Bronchial epithelial cell (primary cell): ENCODE results near the gene BCL7A. TPM values are rescaled to one million over a fixed set of nuclear protein-coding genes. Genes with fewer than 3 reads are reported as not detected.

Experiments
- DNase-seq: peaks from one replicate; pipeline ENCODE4 v3.0.0-alpha.2; 2010; ENCODE audit warnings: low read depth
- FAIRE-seq: peaks from 2 replicates; lab custom pipeline; 2011; peaks lifted over from hg19 to GRCh38; lab: Jason Lieb, UNC
- H3K27me3 ChIP-seq: 2 replicates; pipeline ENCODE4 v1.5.1; 2011; ENCODE audit warnings: low read length; ENCODE audit not compliant: control insufficient read depth, insufficient read depth
- H3K36me3 ChIP-seq: 2 replicates; pipeline ENCODE4 v1.5.1; 2011; ENCODE audit warnings: low read length; ENCODE audit not compliant: control insufficient read depth, insufficient read depth
- H3K4me3 ChIP-seq: 2 replicates; pipeline ENCODE4 v1.5.1; 2011; ENCODE audit warnings: mild to moderate bottlenecking, low read depth, low read length, control low read depth
- total RNA-seq: library from RNA; depleted of rRNA; stranded (reverse); fragments of >200 nt; gene quantifications from 2 replicates; pipeline ENCODE4 v1.2.1, GENCODE V29; 2014
- TF ChIP-seq, protein P1 (sequence below): IDR thresholded peaks from 2 replicates; pipeline ENCODE4 v1.5.1; 2011; ENCODE audit warnings: mild to moderate bottlenecking, moderate library complexity, low read length, control low read depth, inconsistent platforms; ENCODE audit not compliant: insufficient read depth, severe bottlenecking

The BCL7A gene
- total RNA-seq, 1 donor from 2014 or later, result 17.1 TPM

- no peak for DNase-seq
- Histone ChIP-seq H3K27me3 (no peaks in the 10 kb centered on the region), H3K36me3 (peaks cover 16% of the 10 kb centered on the region), H3K4me3 (no peak overlapping the region)
- no peak for FAIRE-seq
- TF ChIP-seq, protein P1, sequence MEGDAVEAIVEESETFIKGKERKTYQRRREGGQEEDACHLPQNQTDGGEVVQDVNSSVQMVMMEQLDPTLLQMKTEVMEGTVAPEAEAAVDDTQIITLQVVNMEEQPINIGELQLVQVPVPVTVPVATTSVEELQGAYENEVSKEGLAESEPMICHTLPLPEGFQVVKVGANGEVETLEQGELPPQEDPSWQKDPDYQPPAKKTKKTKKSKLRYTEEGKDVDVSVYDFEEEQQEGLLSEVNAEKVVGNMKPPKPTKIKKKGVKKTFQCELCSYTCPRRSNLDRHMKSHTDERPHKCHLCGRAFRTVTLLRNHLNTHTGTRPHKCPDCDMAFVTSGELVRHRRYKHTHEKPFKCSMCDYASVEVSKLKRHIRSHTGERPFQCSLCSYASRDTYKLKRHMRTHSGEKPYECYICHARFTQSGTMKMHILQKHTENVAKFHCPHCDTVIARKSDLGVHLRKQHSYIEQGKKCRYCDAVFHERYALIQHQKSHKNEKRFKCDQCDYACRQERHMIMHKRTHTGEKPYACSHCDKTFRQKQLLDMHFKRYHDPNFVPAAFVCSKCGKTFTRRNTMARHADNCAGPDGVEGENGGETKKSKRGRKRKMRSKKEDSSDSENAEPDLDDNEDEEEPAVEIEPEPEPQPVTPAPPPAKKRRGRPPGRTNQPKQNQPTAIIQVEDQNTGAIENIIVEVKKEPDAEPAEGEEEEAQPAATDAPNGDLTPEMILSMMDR, result no peak
Observed at GRCh38 chr12:122043476-122043875, 21.8 kb downstream of the BCL7A start.

DNA sequence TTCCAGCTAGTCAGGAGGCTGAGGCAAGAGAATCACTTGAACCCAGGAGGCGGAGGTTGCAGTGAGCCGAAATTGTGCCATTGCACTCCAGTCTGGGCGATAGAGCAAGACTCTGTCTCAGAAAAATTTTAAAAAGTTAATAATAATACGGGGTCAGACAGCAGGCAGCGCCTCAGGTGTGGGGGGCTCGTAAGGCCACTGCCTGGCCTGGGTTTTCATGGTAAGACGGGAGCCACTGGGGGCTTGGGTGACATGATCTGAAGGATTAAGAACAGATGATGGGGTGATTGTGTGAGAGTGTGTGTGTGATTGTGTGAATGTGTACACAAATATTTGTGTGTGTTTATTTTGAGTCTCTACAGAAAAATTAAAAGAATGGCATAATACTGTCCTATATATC is 23.6 kb downstream of the BCL7A start:
- TF ChIP-seq, protein P1, result no peak
- Histone ChIP-seq H3K4me3 (no peak overlapping the region), H3K36me3 (peaks cover 13% of the 10 kb centered on the region), H3K27me3 (no peaks in the 10 kb centered on the region)
- DNase-seq (no peak), FAIRE-seq (no peak)

DNA sequence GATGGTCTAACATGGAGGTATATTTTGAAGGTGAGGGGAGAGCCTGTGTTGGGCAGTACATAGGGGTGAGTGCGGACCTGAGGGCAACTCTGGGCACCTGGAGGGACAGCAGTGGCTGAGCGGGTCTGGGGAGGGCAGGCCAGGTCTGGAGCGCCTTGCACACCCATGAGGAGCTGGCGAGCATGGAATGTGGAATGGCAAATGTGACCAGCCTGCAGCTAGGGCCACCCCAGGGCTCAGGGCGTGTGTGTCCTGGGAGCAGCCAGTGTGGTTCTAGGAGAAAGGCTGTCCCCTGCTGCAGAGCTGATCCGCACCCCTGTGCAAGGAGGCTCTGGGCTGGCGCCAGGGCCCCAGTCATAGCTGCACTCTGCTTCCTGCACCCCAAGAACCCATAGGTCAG is 24.5 kb downstream of the BCL7A start:
- Histone ChIP-seq H3K4me3 (no peak overlapping the region), H3K36me3 (peaks cover 13% of the 10 kb centered on the region), H3K27me3 (no peaks in the 10 kb centered on the region)
- DNase-seq, result no peak
- TF ChIP-seq, protein P1, result no peak
- no peak for FAIRE-seq

GRCh38 chr12:122048151-122048550 is 26.5 kb downstream of the BCL7A start:
- Histone ChIP-seq H3K4me3 (no peak overlapping the region), H3K27me3 (no peaks in the 10 kb centered on the region), H3K36me3 (peaks cover 13% of the 10 kb centered on the region)
- TF ChIP-seq, protein P1, result no peak
- DNase-seq (no peak), FAIRE-seq (no peak)

GRCh38 chr12:122049827-122050226 is 28.1 kb downstream of the BCL7A start:
- Histone ChIP-seq H3K36me3 (peaks cover 7% of the 10 kb centered on the region), H3K27me3 (no peaks in the 10 kb centered on the region)

DNA sequence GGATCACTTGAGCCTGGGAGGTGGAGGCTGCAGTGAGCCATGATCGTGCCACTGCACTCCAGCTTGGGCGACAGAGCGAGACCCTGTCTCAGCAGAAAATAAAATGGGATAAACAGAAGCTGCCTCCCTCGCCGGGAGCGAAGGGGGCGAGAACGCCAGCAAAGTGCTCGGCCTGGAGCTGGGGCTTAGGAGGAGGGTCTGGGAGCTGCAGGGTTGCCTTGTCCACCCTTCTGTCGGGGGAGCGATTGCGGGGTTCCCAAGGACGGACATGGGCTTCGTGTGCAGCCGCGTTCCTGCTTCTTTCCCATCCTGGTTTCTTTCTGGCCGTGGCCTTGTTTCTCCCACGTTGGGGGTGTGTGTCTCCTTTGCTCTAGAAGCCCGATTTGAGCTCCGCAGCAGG is 29.0 kb downstream of the BCL7A start:
- FAIRE-seq, result no peak
- TF ChIP-seq, protein P1, result no peak
- H3K36me3 ChIP-seq, result peaks cover 13% of the 10 kb centered on the region

More at GRCh38 chr12:122049827-122050226, 28.1 kb downstream of the BCL7A start:
- FAIRE-seq, result no peak
- TF ChIP-seq, protein P1, result no peak
- no peak overlapping the region for H3K4me3 ChIP-seq
- DNase-seq, result no peak

More for the DNA sequence above, 29.0 kb downstream of the BCL7A start:
- H3K27me3 ChIP-seq, result no peaks in the 10 kb centered on the region
- no peak overlapping the region for H3K4me3 ChIP-seq
- DNase-seq, result no peak
